CD4-positive, alpha-beta T cell (primary cell): ENCODE data around the gene STOML3. TPM values are rescaled to one million over a fixed set of nuclear protein-coding genes. Genes with fewer than 3 reads are reported as not detected.

ENCODE experiments used
- ATAC-seq: fragments of 200-7000 bp; cut with Tn5 transposase; one replicate; pipeline ENCODE4 v1.10.0; 2022; ENCODE audit warnings: mild to moderate bottlenecking; ENCODE audit not compliant: poor library complexity
- CTCF ChIA-PET: fragments of 350-600 bp; sonication (Branson Sonifier 250); formaldehyde crosslinking; loops from one replicate; lab custom pipeline; 2021; ENCODE audit warnings: antibody characterized with exemption, inconsistent platforms; lab: Charles Lee
- POLR2A ChIA-PET: fragments of 350-600 bp; sonication (Branson Sonifier 250); formaldehyde crosslinking; loops from one replicate; lab custom pipeline; 2021; ENCODE audit warnings: antibody characterized with exemption, inconsistent platforms; lab: Charles Lee
- DNase-seq, 14 experiments: peaks; one replicate each; pipeline ENCODE4 v3.0.0-alpha.2; 2013 to 2020; ENCODE audit warnings: mixed read lengths in 2 of 14
- H3K27ac ChIP-seq, 2 donors: one replicate each; pipeline versions ENCODE4 v1.5.1 to v1.7.0; 2013; ENCODE audit warnings: low read length in 2 of 2, low read depth in 1 of 2, mild to moderate bottlenecking in 1 of 2
- H3K27me3 ChIP-seq, 2 experiments: 1 replicate in 1 of 2; 2 replicates in 1 of 2; pipeline versions ENCODE4 v1.6.1 to v1.7.0; 2013; ENCODE audit warnings: low read length in 2 of 2, control low read depth in 1 of 2, mild to moderate bottlenecking in 1 of 2, moderate library complexity in 1 of 2; ENCODE audit not compliant: insufficient read depth in 2 of 2, control insufficient read depth in 1 of 2
- H3K36me3 ChIP-seq: one replicate; pipeline ENCODE4 v1.6.1; 2013; ENCODE audit warnings: low read length, control low read depth; ENCODE audit not compliant: insufficient read depth
- H3K4me1 ChIP-seq: one replicate; pipeline ENCODE4 v1.6.1; 2013; ENCODE audit warnings: low read length, control low read depth; ENCODE audit not compliant: insufficient read depth
- H3K4me3 ChIP-seq: one replicate; pipeline ENCODE4 v1.5.1; 2013; ENCODE audit warnings: mild to moderate bottlenecking, low read length, moderate library complexity
- H3K9me3 ChIP-seq, 2 experiments: 1 replicate in 1 of 2; 2 replicates in 1 of 2; pipeline versions ENCODE4 v1.6.1 to v1.7.0; 2013; ENCODE audit warnings: low read length in 2 of 2, mild to moderate bottlenecking in 2 of 2, control low read depth in 1 of 2, moderate library complexity in 1 of 2; ENCODE audit not compliant: control insufficient read depth in 1 of 2, insufficient read depth in 1 of 2
- H3K27ac Mint-ChIP-seq: one replicate; pipeline ENCODE4 v1.8.0; 2020; ENCODE audit warnings: mixed read lengths
- H3K27me3 Mint-ChIP-seq: one replicate; pipeline ENCODE4 v1.8.0; 2021; ENCODE audit warnings: mixed read lengths
- H3K36me3 Mint-ChIP-seq: one replicate; pipeline ENCODE4 v1.8.0; 2021; ENCODE audit warnings: low read depth, mixed read lengths
- H3K4me1 Mint-ChIP-seq: one replicate; pipeline ENCODE4 v1.8.0; 2021; ENCODE audit warnings: low read depth, mixed read lengths
- H3K4me3 Mint-ChIP-seq: one replicate; pipeline ENCODE4 v1.8.0; 2020; ENCODE audit warnings: mild to moderate bottlenecking, mixed read lengths
- H3K9me3 Mint-ChIP-seq: one replicate; pipeline ENCODE4 v1.8.0; 2020; ENCODE audit warnings: mixed read lengths
- CTCF ChIP-seq: fragments of 200-600 bp; IDR thresholded peaks from one replicate; pipeline ENCODE4 v1.8.0; 2022; ENCODE audit warnings: antibody characterized with exemption, mild to moderate bottlenecking
- intact Hi-C, 2 experiments: fragments of 100-400 bp; cut with DNase I in 1 of 2; cut with micrococcal nuclease in 1 of 2; formaldehyde crosslinking; loops; one replicate each; pipeline versions ENCODE4 v1.15.1 to v1.9.0; 2023 to 2025; cut with DNase I, micrococcal nuclease
- total RNA-seq, 174 experiments: library from RNA in 2 of 174; stranded (reverse) in 2 of 174; gene quantifications; one replicate each; pipeline ENCODE4 v1.2.3 and lab custom pipeline; 2021 to 2026

STOML3 gene
- total RNA-seq, 2 experiments from 2014 or later, result not detected

DNA sequence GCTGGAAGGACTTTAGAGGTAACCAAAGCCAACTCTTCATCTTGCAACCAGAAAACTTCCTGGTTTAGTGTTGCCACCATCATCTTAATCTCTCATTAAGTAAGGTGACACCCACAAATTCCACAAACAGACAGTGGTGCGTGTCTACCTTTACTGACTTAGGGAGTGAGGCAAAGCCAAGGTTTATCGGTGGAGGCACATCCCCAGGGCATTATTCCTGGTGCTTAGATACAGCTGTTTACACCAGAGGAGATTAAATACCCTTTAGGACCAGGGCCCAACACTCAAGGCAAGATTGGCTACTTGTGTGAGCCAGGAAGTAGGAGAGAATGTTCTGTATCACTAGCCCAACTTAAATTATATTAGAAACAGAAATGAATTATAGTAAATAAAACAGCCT lies 9.5 kb downstream of the STOML3 start:
- ChIA-PET POLR2A (no interaction called here), CTCF (no interaction called here)
- Mint-ChIP-seq H3K4me1 (no peaks in the 10 kb centered on the region), H3K4me3 (no peak overlapping the region), H3K27me3 (peaks cover 5% of the 10 kb centered on the region), H3K27ac (no peak overlapping the region), H3K36me3 (no peaks in the 10 kb centered on the region), H3K9me3 (peaks cover 5% of the 10 kb centered on the region)
- H3K36me3 ChIP-seq, result no peaks in the 10 kb centered on the region
- H3K27ac ChIP-seq, result no peak overlapping the region
- intact Hi-C loops, result no loop called here
- DNase-seq, result no peak
- no peak for TF ChIP-seq CTCF
- peaks cover 4 to 12% of the 10 kb centered on the region in 2 experiments for H3K9me3 ChIP-seq
- peaks cover 0 to 3% of the 10 kb centered on the region in 2 experiments for H3K27me3 ChIP-seq
- no peak for ATAC-seq
- no peak overlapping the region for H3K4me3 ChIP-seq
- H3K4me1 ChIP-seq, result no peaks in the 10 kb centered on the region

DNA sequence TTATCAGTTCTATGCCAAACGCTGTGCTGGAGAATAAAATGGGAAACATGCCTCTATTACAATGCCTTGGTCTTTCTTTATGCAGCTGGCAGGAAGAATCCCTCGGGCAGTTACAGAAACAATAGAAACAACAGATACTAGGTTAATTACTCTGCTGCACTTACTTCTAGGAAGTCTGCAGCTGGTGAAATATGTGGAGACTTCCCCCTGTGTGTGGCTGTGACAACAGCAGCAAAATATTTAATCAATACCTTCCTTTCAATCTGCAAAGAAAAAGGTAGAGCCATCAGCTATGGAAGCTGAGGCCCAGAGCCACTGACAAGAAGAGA lies 9.9 kb downstream of the STOML3 start:
- no peaks in the 10 kb centered on the region for H3K4me1 Mint-ChIP-seq
- H3K9me3 ChIP-seq, result peaks cover 4 to 12% of the 10 kb centered on the region in 2 experiments
- peaks cover 0 to 3% of the 10 kb centered on the region in 2 experiments for H3K27me3 ChIP-seq
- H3K36me3 ChIP-seq, result no peaks in the 10 kb centered on the region
- DNase-seq, result no peak
- peaks cover 5% of the 10 kb centered on the region for H3K9me3 Mint-ChIP-seq
- intact Hi-C loops, result no loop called here
- no peaks in the 10 kb centered on the region for H3K4me1 ChIP-seq
- H3K4me3 Mint-ChIP-seq, result no peak overlapping the region
- no peak for TF ChIP-seq CTCF
- ChIA-PET CTCF (no interaction called here), POLR2A (no interaction called here)
- H3K36me3 Mint-ChIP-seq, result no peaks in the 10 kb centered on the region
- no peak overlapping the region for H3K27ac ChIP-seq
- H3K4me3 ChIP-seq, result no peak overlapping the region
- H3K27me3 Mint-ChIP-seq, result peaks cover 7% of the 10 kb centered on the region
- no peak overlapping the region for H3K27ac Mint-ChIP-seq
- ATAC-seq, result no peak

DNA sequence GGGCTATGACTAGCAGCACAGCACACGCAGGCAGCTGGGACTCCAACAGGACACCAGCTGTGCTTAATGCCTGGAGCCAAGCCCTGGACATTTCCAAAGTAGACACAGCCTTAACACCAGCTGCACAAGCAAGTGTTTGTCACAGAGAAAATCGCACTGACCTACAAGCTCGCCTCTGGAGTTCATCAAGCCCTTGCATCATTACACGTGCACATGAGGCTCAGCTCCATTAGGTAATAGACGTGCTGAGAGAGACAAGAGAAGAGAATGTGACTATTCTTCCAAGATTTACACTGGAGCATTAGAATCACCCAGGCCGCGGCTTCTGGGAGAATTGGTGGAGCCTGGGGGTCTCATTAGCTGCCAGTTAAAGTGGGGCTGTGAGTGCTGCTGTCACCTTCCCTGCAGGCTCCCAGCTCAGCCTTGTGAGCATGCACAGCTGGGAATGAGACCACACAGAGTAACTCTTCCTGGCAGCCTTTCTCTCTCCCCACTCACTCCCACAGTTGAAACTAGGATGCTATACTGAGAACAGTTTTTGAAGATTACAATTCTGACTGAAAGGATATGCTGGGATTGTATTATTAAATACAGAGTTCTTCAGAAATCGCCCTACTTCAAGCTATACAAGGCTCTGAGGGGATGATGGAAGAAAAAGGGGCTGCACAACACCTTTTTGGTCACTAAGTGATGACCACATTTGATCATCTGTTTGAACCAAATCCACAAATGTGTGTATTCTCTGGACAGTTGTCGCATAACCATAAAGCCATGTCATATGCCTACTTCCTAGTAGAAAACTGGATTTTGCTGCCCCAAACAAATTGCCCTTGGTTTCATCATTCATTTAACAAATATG lies 10.5 kb downstream of the STOML3 start:
- POLR2A ChIA-PET, result no interaction called here
- CTCF ChIA-PET, result no interaction called here
- DNase-seq (no peak), ATAC-seq (no peak)
- TF ChIP-seq CTCF, result no peak
- Histone ChIP-seq H3K4me1 (no peaks in the 10 kb centered on the region), H3K36me3 (no peaks in the 10 kb centered on the region), H3K9me3 (peaks cover 4 to 12% of the 10 kb centered on the region in 2 experiments), H3K27ac (no peak overlapping the region), H3K27me3 (peaks cover 0 to 3% of the 10 kb centered on the region in 2 experiments), H3K4me3 (no peak overlapping the region)
- no peaks in the 10 kb centered on the region for H3K4me1 Mint-ChIP-seq
- no peak overlapping the region for H3K4me3 Mint-ChIP-seq
- intact Hi-C loops, result no loop called here
- H3K36me3 Mint-ChIP-seq, result no peaks in the 10 kb centered on the region
- H3K27me3 Mint-ChIP-seq, result peaks cover 9% of the 10 kb centered on the region
- H3K9me3 Mint-ChIP-seq, result peaks cover 5% of the 10 kb centered on the region
- H3K27ac Mint-ChIP-seq, result no peak overlapping the region
